Eye (tissue), 1 donor: Measurements from ENCODE around the gene NR3C2.
"Not testable (repeated sequence)": the region's sequence is repeated elsewhere in the genome, so short reads cannot be mapped to it uniquely, and the experiment has no call there.

ENCODE experiments used
- DNase-seq: peaks from one replicate; pipeline ENCODE4 v3.0.0-alpha.2; 2015

Gene NR3C2

GRCh38 chr4:148211533-148211932 is 230.7 kb downstream of the NR3C2 start:
- DNase-seq: peak; percentile 4

GRCh38 chr4:148210661-148211060 is 231.6 kb downstream of the NR3C2 start:
- no peak for DNase-seq

- no peak for DNase-seq
Measured at GRCh38 chr4:148207068-148207467, 235.1 kb downstream of the NR3C2 start.

GRCh38 chr4:148205476-148205875 is 236.7 kb downstream of the NR3C2 start:
- peak; percentile 16 for DNase-seq

- DNase-seq: peak; percentile 15
Measured at GRCh38 chr4:148204892-148205291, 237.3 kb downstream of the NR3C2 start.

GRCh38 chr4:148204171-148204570 is 238.0 kb downstream of the NR3C2 start:
- peak; percentile 3 for DNase-seq

- DNase-seq: peak; percentile 68
Measured at GRCh38 chr4:148203056-148203898, 238.9 kb downstream of the NR3C2 start.

- DNase-seq: no peak
Measured at GRCh38 chr4:148200960-148201359, 241.3 kb downstream of the NR3C2 start.

GRCh38 chr4:148196164-148196563 is 246.1 kb downstream of the NR3C2 start:
- no peak for DNase-seq

- no peak for DNase-seq
Measured at GRCh38 chr4:148192526-148192925, 249.7 kb downstream of the NR3C2 start.

GRCh38 chr4:148187454-148188222 is 254.6 kb downstream of the NR3C2 start:
- DNase-seq: not testable (repeated sequence)

GRCh38 chr4:148184922-148185321 is 257.3 kb downstream of the NR3C2 start:
- DNase-seq: no peak

GRCh38 chr4:148182230-148182911 is 259.8 kb downstream of the NR3C2 start:
- no peak for DNase-seq

GRCh38 chr4:148173397-148174017 is 268.7 kb downstream of the NR3C2 start:
- DNase-seq: no peak

- DNase-seq: no peak
Measured at GRCh38 chr4:148171596-148171995, 270.6 kb downstream of the NR3C2 start.

GRCh38 chr4:148170408-148171365 is 271.5 kb downstream of the NR3C2 start:
- no peak for DNase-seq

- peak; percentile 54 for DNase-seq
Measured at GRCh38 chr4:148166132-148166591, 276.1 kb downstream of the NR3C2 start.

GRCh38 chr4:148164557-148164956 is 277.7 kb downstream of the NR3C2 start:
- DNase-seq: no peak

- no peak for DNase-seq
Measured at GRCh38 chr4:148162991-148163390, 279.2 kb downstream of the NR3C2 start.

- no peak for DNase-seq
Measured at GRCh38 chr4:148162519-148162918, 279.7 kb downstream of the NR3C2 start.

GRCh38 chr4:148161601-148162000 is 280.6 kb downstream of the NR3C2 start:
- no peak for DNase-seq

- no peak for DNase-seq
Measured at GRCh38 chr4:148159793-148160192, 282.4 kb downstream of the NR3C2 start.
